Measurements from ENCODE around the gene BRSK1.

BRSK1 gene

GRCh38 chr19:55275851-55276719, 7.7 kb upstream of the BRSK1 start:
- H3F3A ChIP-seq (ENCODE audit: low read depth) = peaks cover 5% of the 10 kb centered on the region; the same call in 1 of the 2 replicates
- TF ChIP-seq, protein P1, sequence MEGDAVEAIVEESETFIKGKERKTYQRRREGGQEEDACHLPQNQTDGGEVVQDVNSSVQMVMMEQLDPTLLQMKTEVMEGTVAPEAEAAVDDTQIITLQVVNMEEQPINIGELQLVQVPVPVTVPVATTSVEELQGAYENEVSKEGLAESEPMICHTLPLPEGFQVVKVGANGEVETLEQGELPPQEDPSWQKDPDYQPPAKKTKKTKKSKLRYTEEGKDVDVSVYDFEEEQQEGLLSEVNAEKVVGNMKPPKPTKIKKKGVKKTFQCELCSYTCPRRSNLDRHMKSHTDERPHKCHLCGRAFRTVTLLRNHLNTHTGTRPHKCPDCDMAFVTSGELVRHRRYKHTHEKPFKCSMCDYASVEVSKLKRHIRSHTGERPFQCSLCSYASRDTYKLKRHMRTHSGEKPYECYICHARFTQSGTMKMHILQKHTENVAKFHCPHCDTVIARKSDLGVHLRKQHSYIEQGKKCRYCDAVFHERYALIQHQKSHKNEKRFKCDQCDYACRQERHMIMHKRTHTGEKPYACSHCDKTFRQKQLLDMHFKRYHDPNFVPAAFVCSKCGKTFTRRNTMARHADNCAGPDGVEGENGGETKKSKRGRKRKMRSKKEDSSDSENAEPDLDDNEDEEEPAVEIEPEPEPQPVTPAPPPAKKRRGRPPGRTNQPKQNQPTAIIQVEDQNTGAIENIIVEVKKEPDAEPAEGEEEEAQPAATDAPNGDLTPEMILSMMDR (conservative IDR thresholded peaks at IDR 0.05; ENCODE audit: low read length) = no peak
- TF ChIP-seq EZH2phosphoT487 (IDR thresholded peaks at IDR 0.05; ENCODE audit: borderline replicate concordance) = no peak
- H3K9ac ChIP-seq (ENCODE audit: low read depth, low read length, poor library complexity, severe bottlenecking) = no peak overlapping the region
- H3K4me1 ChIP-seq (ENCODE audit: insufficient read depth, low read length, poor library complexity, severe bottlenecking) = peaks cover 12% of the 10 kb centered on the region
- no peaks in the 10 kb centered on the region for H3K9me3 ChIP-seq (ENCODE audit: insufficient read depth, low read depth, low read length)
- no peak overlapping the region for H3K4me2 ChIP-seq (ENCODE audit: low read depth, low read length, poor library complexity, severe bottlenecking)
- H3K4me3 ChIP-seq (ENCODE audit: low read length, poor library complexity, severe bottlenecking) = no peak overlapping the region
- H3K9me2 ChIP-seq (replicated peaks; ENCODE audit: low read depth, low read length) = no peaks in the 10 kb centered on the region
- no peak overlapping the region for H2AFZ ChIP-seq (ENCODE audit: low read length)
- H4K20me1 ChIP-seq (ENCODE audit: insufficient read depth, low read length, poor library complexity, severe bottlenecking) = no peaks in the 10 kb centered on the region
- no peaks in the 10 kb centered on the region for H3K36me3 ChIP-seq (ENCODE audit: insufficient read depth, low read length)
- peaks cover 17% of the 10 kb centered on the region for H3K79me2 ChIP-seq (ENCODE audit: insufficient read depth, low read length)
- H3K27me3 ChIP-seq (ENCODE audit: insufficient read depth, low read length, poor library complexity, severe bottlenecking) = no peaks in the 10 kb centered on the region

DNA sequence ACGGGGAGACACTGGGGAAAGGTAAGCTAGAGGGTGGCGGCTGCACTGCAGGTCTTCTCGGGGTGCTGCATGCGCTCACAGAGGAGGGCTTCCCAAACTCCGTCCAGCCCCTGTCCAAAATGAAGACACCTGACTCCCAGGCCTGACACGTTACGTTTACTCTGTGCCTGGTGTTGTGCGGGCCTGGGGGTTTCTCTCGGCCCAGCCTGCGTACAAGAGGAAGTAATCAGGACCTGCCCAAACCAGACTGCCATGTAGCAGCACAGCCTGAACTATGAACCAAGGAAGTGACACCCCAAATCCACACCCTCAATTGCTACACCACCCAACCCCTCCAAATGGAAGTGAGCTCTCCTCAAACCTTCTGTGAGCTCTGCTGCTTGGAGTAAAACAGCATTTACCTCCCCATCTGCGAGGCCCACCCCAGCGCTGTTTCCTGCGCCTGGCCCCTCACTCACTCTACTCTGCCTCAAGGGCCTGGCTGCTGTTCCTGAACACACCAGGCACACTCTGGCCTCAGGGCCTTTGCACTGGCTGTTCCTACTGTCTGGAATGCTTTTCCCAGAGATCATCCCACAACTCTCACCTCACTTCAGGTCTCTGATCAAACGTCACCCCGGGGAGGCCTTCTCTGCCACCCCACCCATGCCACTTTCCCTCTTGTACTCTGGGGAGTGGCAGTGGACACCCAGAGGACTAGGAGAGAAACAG, 6.9 kb upstream of the BRSK1 start:
- no peak overlapping the region for H3K4me3 ChIP-seq (ENCODE audit: low read length, poor library complexity, severe bottlenecking)
- H2AFZ ChIP-seq (ENCODE audit: low read length) = no peak overlapping the region
- H3K9me2 ChIP-seq (replicated peaks; ENCODE audit: low read depth, low read length) = no peaks in the 10 kb centered on the region
- TF ChIP-seq, protein P1 (conservative IDR thresholded peaks at IDR 0.05; ENCODE audit: low read length) = no peak
- no peak for TF ChIP-seq EZH2phosphoT487 (IDR thresholded peaks at IDR 0.05; ENCODE audit: borderline replicate concordance)
- no peaks in the 10 kb centered on the region for H4K20me1 ChIP-seq (ENCODE audit: insufficient read depth, low read length, poor library complexity, severe bottlenecking)
- H3K9ac ChIP-seq (ENCODE audit: low read depth, low read length, poor library complexity, severe bottlenecking) = no peak overlapping the region
- H3K36me3 ChIP-seq (ENCODE audit: insufficient read depth, low read length) = no peaks in the 10 kb centered on the region
- peaks cover 17% of the 10 kb centered on the region for H3K79me2 ChIP-seq (ENCODE audit: insufficient read depth, low read length)
- H3K4me1 ChIP-seq (ENCODE audit: insufficient read depth, low read length, poor library complexity, severe bottlenecking) = peaks cover 13% of the 10 kb centered on the region
- H3K9me3 ChIP-seq (ENCODE audit: insufficient read depth, low read depth, low read length) = no peaks in the 10 kb centered on the region
- no peaks in the 10 kb centered on the region for H3K27me3 ChIP-seq (ENCODE audit: insufficient read depth, low read length, poor library complexity, severe bottlenecking)
- peaks cover 6% of the 10 kb centered on the region; the same call in 1 of the 2 replicates for H3F3A ChIP-seq (ENCODE audit: low read depth)
- no peak overlapping the region for H3K4me2 ChIP-seq (ENCODE audit: low read depth, low read length, poor library complexity, severe bottlenecking)

GRCh38 chr19:55277494-55277893, 6.3 kb upstream of the BRSK1 start:
- H3K9ac ChIP-seq (ENCODE audit: low read depth, low read length, poor library complexity, severe bottlenecking) = no peak overlapping the region
- no peaks in the 10 kb centered on the region for H4K20me1 ChIP-seq (ENCODE audit: insufficient read depth, low read length, poor library complexity, severe bottlenecking)
- peaks cover 6% of the 10 kb centered on the region; the same call in 1 of the 2 replicates for H3F3A ChIP-seq (ENCODE audit: low read depth)
- H3K4me3 ChIP-seq (ENCODE audit: low read length, poor library complexity, severe bottlenecking) = no peak overlapping the region
- TF ChIP-seq EZH2phosphoT487 (IDR thresholded peaks at IDR 0.05; ENCODE audit: borderline replicate concordance) = no peak
- TF ChIP-seq, protein P1 (conservative IDR thresholded peaks at IDR 0.05; ENCODE audit: low read length) = no peak
- no peak overlapping the region for H2AFZ ChIP-seq (ENCODE audit: low read length)
- peaks cover 17% of the 10 kb centered on the region for H3K79me2 ChIP-seq (ENCODE audit: insufficient read depth, low read length)
- H3K9me2 ChIP-seq (replicated peaks; ENCODE audit: low read depth, low read length) = no peaks in the 10 kb centered on the region
- H3K9me3 ChIP-seq (ENCODE audit: insufficient read depth, low read depth, low read length) = no peaks in the 10 kb centered on the region
- H3K36me3 ChIP-seq (ENCODE audit: insufficient read depth, low read length) = no peaks in the 10 kb centered on the region
- H3K4me2 ChIP-seq (ENCODE audit: low read depth, low read length, poor library complexity, severe bottlenecking) = no peak overlapping the region
- H3K4me1 ChIP-seq (ENCODE audit: insufficient read depth, low read length, poor library complexity, severe bottlenecking) = peaks cover 13% of the 10 kb centered on the region
- H3K27me3 ChIP-seq (ENCODE audit: insufficient read depth, low read length, poor library complexity, severe bottlenecking) = no peaks in the 10 kb centered on the region
